Measurements from ENCODE around the gene THYN1.

DNA sequence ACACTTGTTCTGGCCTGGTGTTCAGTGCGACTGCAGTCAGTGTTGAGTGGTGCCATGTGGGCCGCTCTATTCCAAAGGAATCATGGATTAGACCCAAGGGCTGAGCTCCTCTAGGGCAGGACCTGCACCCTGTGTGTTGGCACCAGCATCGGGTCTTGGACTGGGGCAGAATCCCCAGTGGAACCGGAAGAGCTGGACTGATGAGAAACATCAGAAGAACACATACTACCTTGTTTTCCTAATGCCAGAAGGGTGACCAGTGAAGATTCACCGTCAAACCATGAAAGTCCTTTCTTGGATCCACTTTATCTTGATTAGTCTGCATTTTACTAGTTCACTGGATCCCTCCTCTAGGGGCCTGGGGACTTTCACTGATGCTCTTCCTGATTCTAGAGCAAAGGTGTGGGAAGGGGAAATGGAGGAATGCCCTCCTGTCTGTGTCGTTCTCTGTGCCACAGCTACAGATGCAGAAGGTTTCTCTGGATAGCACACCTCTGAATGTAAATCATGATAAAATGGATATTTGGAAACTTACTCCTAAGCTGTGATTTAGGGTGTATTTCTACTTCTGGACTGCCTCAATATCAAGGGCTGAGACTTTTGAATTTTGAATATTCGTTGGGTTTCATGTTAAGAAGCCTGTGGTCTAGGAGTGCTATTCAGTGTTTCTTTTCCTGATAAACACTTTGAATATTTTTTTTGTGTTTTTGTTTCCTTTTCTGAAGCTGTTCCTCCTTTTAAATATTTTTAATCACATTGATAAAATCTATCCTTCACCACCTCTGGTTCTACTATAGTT is 12.0 kb upstream of the THYN1 start:
- TF ChIP-seq, protein P1, sequence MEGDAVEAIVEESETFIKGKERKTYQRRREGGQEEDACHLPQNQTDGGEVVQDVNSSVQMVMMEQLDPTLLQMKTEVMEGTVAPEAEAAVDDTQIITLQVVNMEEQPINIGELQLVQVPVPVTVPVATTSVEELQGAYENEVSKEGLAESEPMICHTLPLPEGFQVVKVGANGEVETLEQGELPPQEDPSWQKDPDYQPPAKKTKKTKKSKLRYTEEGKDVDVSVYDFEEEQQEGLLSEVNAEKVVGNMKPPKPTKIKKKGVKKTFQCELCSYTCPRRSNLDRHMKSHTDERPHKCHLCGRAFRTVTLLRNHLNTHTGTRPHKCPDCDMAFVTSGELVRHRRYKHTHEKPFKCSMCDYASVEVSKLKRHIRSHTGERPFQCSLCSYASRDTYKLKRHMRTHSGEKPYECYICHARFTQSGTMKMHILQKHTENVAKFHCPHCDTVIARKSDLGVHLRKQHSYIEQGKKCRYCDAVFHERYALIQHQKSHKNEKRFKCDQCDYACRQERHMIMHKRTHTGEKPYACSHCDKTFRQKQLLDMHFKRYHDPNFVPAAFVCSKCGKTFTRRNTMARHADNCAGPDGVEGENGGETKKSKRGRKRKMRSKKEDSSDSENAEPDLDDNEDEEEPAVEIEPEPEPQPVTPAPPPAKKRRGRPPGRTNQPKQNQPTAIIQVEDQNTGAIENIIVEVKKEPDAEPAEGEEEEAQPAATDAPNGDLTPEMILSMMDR (IDR thresholded peaks at IDR 0.05; ENCODE audit: low read depth, low read length, missing input control): no peak
- TF ChIP-seq RAD21 (IDR thresholded peaks at IDR 0.05) (no peak), ATF3 (IDR thresholded peaks at IDR 0.05) (no peak), EGR1 (IDR thresholded peaks at IDR 0.05; ENCODE audit: low read depth in 2 of 2) (no peak), MAX (IDR thresholded peaks at IDR 0.05) (no peak), SP1 (IDR thresholded peaks at IDR 0.05) (no peak)

Data from liver (tissue), 3 donors.